Activated naive CD4-positive, alpha-beta T cell treated with anti-CD3 and anti-CD28 coated beads, Interleukin-2, amount 50 U/mL, for 24 hours (primary cell): ENCODE results near the gene MUC12.
"Not testable (repeated sequence)": the region's sequence is repeated elsewhere in the genome, so short reads cannot be mapped to it uniquely, and the experiment has no call there.

ENCODE experiments used
- H3K27ac Mint-ChIP-seq: one replicate; pipeline ENCODE4 v1.8.0; 2021; ENCODE audit warnings: mild to moderate bottlenecking, mixed read lengths
- H3K27me3 Mint-ChIP-seq: one replicate; pipeline ENCODE4 v1.8.0; 2021; ENCODE audit warnings: mixed read lengths
- H3K36me3 Mint-ChIP-seq: one replicate; pipeline ENCODE4 v1.8.0; 2021; ENCODE audit warnings: mixed read lengths
- H3K4me1 Mint-ChIP-seq: one replicate; pipeline ENCODE4 v1.8.0; 2021; ENCODE audit warnings: mixed read lengths
- H3K4me3 Mint-ChIP-seq: one replicate; pipeline ENCODE4 v1.8.0; 2021; ENCODE audit warnings: mild to moderate bottlenecking, mixed read lengths
- H3K9me3 Mint-ChIP-seq: one replicate; pipeline ENCODE4 v1.8.0; 2021; ENCODE audit warnings: mixed read lengths

MUC12 gene

GRCh38 chr7:100967292-100967863, 2.0 kb upstream of the MUC12 start:
- no peaks in the 10 kb centered on the region for H3K36me3 Mint-ChIP-seq
- peak overlapping the region; percentile 62 for H3K4me3 Mint-ChIP-seq
- peaks cover 47% of the 10 kb centered on the region for H3K27me3 Mint-ChIP-seq
- peaks cover 22% of the 10 kb centered on the region for H3K4me1 Mint-ChIP-seq
- H3K9me3 Mint-ChIP-seq, result no peaks in the 10 kb centered on the region
- H3K27ac Mint-ChIP-seq, result peak overlapping the region; percentile 9

- Mint-ChIP-seq H3K4me3 (no peak overlapping the region), H3K4me1 (peaks cover 22% of the 10 kb centered on the region), H3K36me3 (no peaks in the 10 kb centered on the region), H3K27ac (no peak overlapping the region), H3K9me3 (no peaks in the 10 kb centered on the region), H3K27me3 (peaks cover 44% of the 10 kb centered on the region)
Observed at GRCh38 chr7:100968031-100968430, 1.3 kb upstream of the MUC12 start.

GRCh38 chr7:100968650-100969049, 715 bp upstream of the MUC12 start:
- Mint-ChIP-seq H3K36me3 (no peaks in the 10 kb centered on the region), H3K27me3 (peaks cover 41% of the 10 kb centered on the region), H3K9me3 (no peaks in the 10 kb centered on the region), H3K27ac (no peak overlapping the region), H3K4me1 (peaks cover 22% of the 10 kb centered on the region), H3K4me3 (no peak overlapping the region)

- H3K4me1 Mint-ChIP-seq, result peaks cover 11% of the 10 kb centered on the region
- H3K27ac Mint-ChIP-seq, result no peak overlapping the region
- no peaks in the 10 kb centered on the region for H3K36me3 Mint-ChIP-seq
- peaks cover 30% of the 10 kb centered on the region for H3K27me3 Mint-ChIP-seq
- peaks cover 6% of the 10 kb centered on the region for H3K9me3 Mint-ChIP-seq
- H3K4me3 Mint-ChIP-seq, result no peak overlapping the region
Observed at GRCh38 chr7:100971111-100972001, 2.0 kb downstream of the MUC12 start.

- Mint-ChIP-seq H3K4me3 (no peak overlapping the region), H3K4me1 (peaks cover 6% of the 10 kb centered on the region), H3K27ac (no peak overlapping the region), H3K27me3 (peaks cover 27% of the 10 kb centered on the region), H3K9me3 (peaks cover 6% of the 10 kb centered on the region), H3K36me3 (no peaks in the 10 kb centered on the region)
Observed at GRCh38 chr7:100972002-100972347, 2.6 kb downstream of the MUC12 start.

GRCh38 chr7:100974021-100974420, 4.7 kb downstream of the MUC12 start:
- H3K27ac Mint-ChIP-seq, result no peak overlapping the region
- peaks cover 6% of the 10 kb centered on the region for H3K9me3 Mint-ChIP-seq
- no peak overlapping the region for H3K4me3 Mint-ChIP-seq
- peaks cover 13% of the 10 kb centered on the region for H3K27me3 Mint-ChIP-seq
- no peaks in the 10 kb centered on the region for H3K36me3 Mint-ChIP-seq
- H3K4me1 Mint-ChIP-seq, result no peaks in the 10 kb centered on the region

- Mint-ChIP-seq H3K9me3 (peaks cover 6% of the 10 kb centered on the region), H3K4me3 (no peak overlapping the region), H3K36me3 (no peaks in the 10 kb centered on the region), H3K27ac (no peak overlapping the region), H3K4me1 (no peaks in the 10 kb centered on the region), H3K27me3 (peaks cover 8% of the 10 kb centered on the region)
Observed at GRCh38 chr7:100975371-100975821, 6.0 kb downstream of the MUC12 start.

- peaks cover 6% of the 10 kb centered on the region for H3K9me3 Mint-ChIP-seq
- H3K36me3 Mint-ChIP-seq, result no peaks in the 10 kb centered on the region
- H3K4me1 Mint-ChIP-seq, result no peaks in the 10 kb centered on the region
Observed at GRCh38 chr7:100978300-100978699, 8.9 kb downstream of the MUC12 start.

GRCh38 chr7:100983451-100984187, 14.3 kb downstream of the MUC12 start:
- H3K4me1 Mint-ChIP-seq, result no peaks in the 10 kb centered on the region
- no peaks in the 10 kb centered on the region for H3K9me3 Mint-ChIP-seq
- H3K27me3 Mint-ChIP-seq, result peaks cover 2% of the 10 kb centered on the region
- no peaks in the 10 kb centered on the region for H3K36me3 Mint-ChIP-seq
- no peak overlapping the region for H3K27ac Mint-ChIP-seq
- no peak overlapping the region for H3K4me3 Mint-ChIP-seq

More at GRCh38 chr7:100978300-100978699, 8.9 kb downstream of the MUC12 start:
- no peak overlapping the region for H3K4me3 Mint-ChIP-seq
- no peak overlapping the region for H3K27ac Mint-ChIP-seq
- H3K27me3 Mint-ChIP-seq, result peaks cover 8% of the 10 kb centered on the region

GRCh38 chr7:100984241-100984918, 15.0 kb downstream of the MUC12 start:
- H3K36me3 Mint-ChIP-seq, H3K27ac Mint-ChIP-seq, H3K27me3 Mint-ChIP-seq, H3K9me3 Mint-ChIP-seq, H3K4me1 Mint-ChIP-seq, H3K4me3 Mint-ChIP-seq: not testable (repeated sequence)

- H3K27me3 Mint-ChIP-seq, H3K4me1 Mint-ChIP-seq, H3K9me3 Mint-ChIP-seq, H3K27ac Mint-ChIP-seq, H3K4me3 Mint-ChIP-seq, H3K36me3 Mint-ChIP-seq: not testable (repeated sequence)
Observed at GRCh38 chr7:100985033-100985797, 15.8 kb downstream of the MUC12 start.

GRCh38 chr7:100991631-100992030, 22.3 kb downstream of the MUC12 start:
- no peak overlapping the region for H3K4me3 Mint-ChIP-seq
- H3K36me3 Mint-ChIP-seq, result no peaks in the 10 kb centered on the region
- no peaks in the 10 kb centered on the region for H3K4me1 Mint-ChIP-seq
- H3K9me3 Mint-ChIP-seq, result no peaks in the 10 kb centered on the region
- H3K27me3 Mint-ChIP-seq, result no peaks in the 10 kb centered on the region
- H3K27ac Mint-ChIP-seq, result no peak overlapping the region

GRCh38 chr7:100992280-100992679, 22.9 kb downstream of the MUC12 start:
- not testable (repeated sequence) for H3K27ac Mint-ChIP-seq, H3K36me3 Mint-ChIP-seq, H3K9me3 Mint-ChIP-seq, H3K4me1 Mint-ChIP-seq, H3K27me3 Mint-ChIP-seq, H3K4me3 Mint-ChIP-seq

- H3K36me3 Mint-ChIP-seq, H3K9me3 Mint-ChIP-seq, H3K27ac Mint-ChIP-seq, H3K4me3 Mint-ChIP-seq, H3K27me3 Mint-ChIP-seq, H3K4me1 Mint-ChIP-seq: not testable (repeated sequence)
Observed at GRCh38 chr7:100994671-100995070, 25.3 kb downstream of the MUC12 start.

GRCh38 chr7:100998530-100998929, 29.2 kb downstream of the MUC12 start:
- H3K36me3 Mint-ChIP-seq, result not testable (repeated sequence)

More at GRCh38 chr7:100998530-100998929, 29.2 kb downstream of the MUC12 start:
- H3K4me1 Mint-ChIP-seq, H3K4me3 Mint-ChIP-seq, H3K27ac Mint-ChIP-seq, H3K9me3 Mint-ChIP-seq, H3K27me3 Mint-ChIP-seq: not testable (repeated sequence)
